Mucosa of stomach (tissue), 1 donor: ENCODE results near the gene IL16.

ENCODE experiments used
- H3K27me3 ChIP-seq: one replicate; pipeline ENCODE4 v1.7.0; 2013; ENCODE audit warnings: mild to moderate bottlenecking, low read length; ENCODE audit not compliant: control insufficient read depth, insufficient read depth
- H3K36me3 ChIP-seq: one replicate; pipeline ENCODE4 v1.7.0; 2013; ENCODE audit warnings: low read length; ENCODE audit not compliant: control insufficient read depth, insufficient read depth
- H3K4me1 ChIP-seq: one replicate; pipeline ENCODE4 v1.7.0; 2013; ENCODE audit warnings: mild to moderate bottlenecking, low read length; ENCODE audit not compliant: control insufficient read depth, insufficient read depth
- H3K4me3 ChIP-seq: one replicate; pipeline ENCODE4 v1.7.0; 2013; ENCODE audit warnings: low read length
- H3K9ac ChIP-seq: one replicate; pipeline ENCODE4 v1.7.0; 2013; ENCODE audit warnings: mild to moderate bottlenecking, low read length, moderate library complexity
- H3K9me3 ChIP-seq: one replicate; pipeline ENCODE4 v1.7.0; 2013; ENCODE audit warnings: mild to moderate bottlenecking, low read length, moderate library complexity; ENCODE audit not compliant: control insufficient read depth
- donor health status: Pancreatic carcinoma.

Gene IL16

GRCh38 chr15:81264072-81264857 lies 67.6 kb downstream of the IL16 start:
- Histone ChIP-seq H3K27me3 (peaks cover 3% of the 10 kb centered on the region), H3K36me3 (no peaks in the 10 kb centered on the region), H3K9ac (no peak overlapping the region), H3K4me3 (no peak overlapping the region), H3K4me1 (peaks cover 11% of the 10 kb centered on the region), H3K9me3 (no peaks in the 10 kb centered on the region)

GRCh38 chr15:81265256-81265943 lies 68.7 kb downstream of the IL16 start:
- Histone ChIP-seq H3K36me3 (no peaks in the 10 kb centered on the region), H3K9ac (no peak overlapping the region), H3K27me3 (peaks cover 3% of the 10 kb centered on the region), H3K4me3 (no peak overlapping the region), H3K9me3 (no peaks in the 10 kb centered on the region), H3K4me1 (peaks cover 11% of the 10 kb centered on the region)

GRCh38 chr15:81265944-81266775 lies 69.5 kb downstream of the IL16 start:
- H3K9me3 ChIP-seq = no peaks in the 10 kb centered on the region
- peaks cover 11% of the 10 kb centered on the region for H3K4me1 ChIP-seq
- H3K36me3 ChIP-seq = no peaks in the 10 kb centered on the region
- peaks cover 3% of the 10 kb centered on the region for H3K27me3 ChIP-seq
- H3K9ac ChIP-seq = no peak overlapping the region
- no peak overlapping the region for H3K4me3 ChIP-seq

GRCh38 chr15:81268340-81268739 lies 71.7 kb downstream of the IL16 start:
- Histone ChIP-seq H3K27me3 (peaks cover 3% of the 10 kb centered on the region), H3K9me3 (no peaks in the 10 kb centered on the region), H3K9ac (no peak overlapping the region), H3K36me3 (no peaks in the 10 kb centered on the region), H3K4me1 (peaks cover 11% of the 10 kb centered on the region), H3K4me3 (no peak overlapping the region)

GRCh38 chr15:81268881-81269601 lies 72.4 kb downstream of the IL16 start:
- Histone ChIP-seq H3K36me3 (no peaks in the 10 kb centered on the region), H3K9me3 (no peaks in the 10 kb centered on the region), H3K9ac (no peak overlapping the region), H3K4me3 (no peak overlapping the region), H3K27me3 (peaks cover 3% of the 10 kb centered on the region), H3K4me1 (peaks cover 11% of the 10 kb centered on the region)

- H3K36me3 ChIP-seq = no peaks in the 10 kb centered on the region
- peaks cover 11% of the 10 kb centered on the region for H3K4me1 ChIP-seq
- H3K27me3 ChIP-seq = peaks cover 3% of the 10 kb centered on the region
Measured at GRCh38 chr15:81270188-81270587, 73.5 kb downstream of the IL16 start.

GRCh38 chr15:81270781-81271491 lies 74.3 kb downstream of the IL16 start:
- H3K27me3 ChIP-seq = peaks cover 1% of the 10 kb centered on the region
- no peak overlapping the region for H3K4me3 ChIP-seq
- no peak overlapping the region for H3K9ac ChIP-seq
- H3K9me3 ChIP-seq = no peaks in the 10 kb centered on the region
- H3K36me3 ChIP-seq = no peaks in the 10 kb centered on the region
- peaks cover 5% of the 10 kb centered on the region for H3K4me1 ChIP-seq

More at GRCh38 chr15:81270188-81270587, 73.5 kb downstream of the IL16 start:
- no peak overlapping the region for H3K9ac ChIP-seq
- H3K4me3 ChIP-seq = no peak overlapping the region
- H3K9me3 ChIP-seq = no peaks in the 10 kb centered on the region

GRCh38 chr15:81271761-81272644 lies 75.3 kb downstream of the IL16 start:
- Histone ChIP-seq H3K9me3 (no peaks in the 10 kb centered on the region), H3K4me1 (no peaks in the 10 kb centered on the region), H3K36me3 (no peaks in the 10 kb centered on the region), H3K9ac (no peak overlapping the region), H3K27me3 (no peaks in the 10 kb centered on the region), H3K4me3 (no peak overlapping the region)

- Histone ChIP-seq H3K4me3 (no peak overlapping the region), H3K36me3 (no peaks in the 10 kb centered on the region), H3K27me3 (no peaks in the 10 kb centered on the region), H3K9me3 (no peaks in the 10 kb centered on the region), H3K9ac (no peak overlapping the region), H3K4me1 (no peaks in the 10 kb centered on the region)
Measured at GRCh38 chr15:81273200-81273599, 76.5 kb downstream of the IL16 start.

GRCh38 chr15:81273855-81274254 lies 77.2 kb downstream of the IL16 start:
- Histone ChIP-seq H3K9me3 (no peaks in the 10 kb centered on the region), H3K4me3 (no peak overlapping the region), H3K9ac (no peak overlapping the region), H3K27me3 (no peaks in the 10 kb centered on the region), H3K36me3 (no peaks in the 10 kb centered on the region), H3K4me1 (no peaks in the 10 kb centered on the region)
